Astrocyte (in vitro differentiated cells and primary cell): ENCODE results near the gene MESP1. TPM values are rescaled to one million over a fixed set of nuclear protein-coding genes. Genes with fewer than 3 reads are reported as not detected.

Experiments used
- DNase-seq: peaks from one replicate; pipeline ENCODE4 v3.0.0-alpha.2; 2010; ENCODE audit warnings: low read depth
- FAIRE-seq: peaks from 2 replicates; lab custom pipeline; 2011; peaks lifted over from hg19 to GRCh38; lab: Jason Lieb, UNC
- H2AFZ ChIP-seq: 2 replicates; pipeline ENCODE4 v1.6.0; 2012; ENCODE audit warnings: low read depth, low read length, inconsistent platforms
- H3K27ac ChIP-seq: 2 replicates; pipeline ENCODE4 v1.5.1; 2011; ENCODE audit warnings: low read depth, low read length, inconsistent platforms
- H3K27me3 ChIP-seq: 2 replicates; pipeline ENCODE4 v1.6.0; 2011; ENCODE audit warnings: low read length, inconsistent platforms; ENCODE audit not compliant: insufficient read depth
- H3K36me3 ChIP-seq: 2 replicates; pipeline ENCODE4 v1.5.1; 2011; ENCODE audit warnings: low read length, inconsistent platforms; ENCODE audit not compliant: insufficient read depth
- H3K4me1 ChIP-seq: 2 replicates; pipeline ENCODE4 v1.5.1; 2011; ENCODE audit warnings: low read length, inconsistent platforms; ENCODE audit not compliant: insufficient read depth
- H3K4me2 ChIP-seq: 2 replicates; pipeline ENCODE4 v1.6.0; 2012; ENCODE audit warnings: low read length, inconsistent platforms
- H3K4me3 ChIP-seq: 2 replicates; pipeline ENCODE4 v1.5.1; 2011; ENCODE audit warnings: low read depth, mild to moderate bottlenecking, low read length, inconsistent platforms; ENCODE audit not compliant: insufficient read depth
- H3K79me2 ChIP-seq: 2 replicates; pipeline ENCODE4 v1.6.0; 2012; ENCODE audit warnings: mild to moderate bottlenecking, low read length, inconsistent platforms; ENCODE audit not compliant: insufficient read depth
- H3K9ac ChIP-seq: 2 replicates; pipeline ENCODE4 v1.6.0; 2012; ENCODE audit warnings: mild to moderate bottlenecking, low read length, inconsistent platforms
- H3K9me3 ChIP-seq: 2 replicates; pipeline ENCODE4 v1.5.1; 2012; ENCODE audit warnings: low read depth, mild to moderate bottlenecking, low read length, inconsistent platforms; ENCODE audit not compliant: insufficient read depth
- H4K20me1 ChIP-seq: 2 replicates; pipeline ENCODE4 v1.6.0; 2012; ENCODE audit warnings: low read length, inconsistent platforms; ENCODE audit not compliant: insufficient read depth
- H3K27ac Mint-ChIP-seq: one replicate; pipeline ENCODE4 v1.8.0; 2021; ENCODE audit warnings: mild to moderate bottlenecking, mixed read lengths; ENCODE audit not compliant: unreplicated experiment
- H3K27me3 Mint-ChIP-seq: one replicate; pipeline ENCODE4 v1.8.0; 2021; ENCODE audit warnings: low read depth, mixed read lengths; ENCODE audit not compliant: unreplicated experiment
- H3K36me3 Mint-ChIP-seq: one replicate; pipeline ENCODE4 v1.8.0; 2021; ENCODE audit warnings: low read depth, mixed read lengths; ENCODE audit not compliant: unreplicated experiment
- H3K4me1 Mint-ChIP-seq: one replicate; pipeline ENCODE4 v1.8.0; 2021; ENCODE audit warnings: low read depth, mixed read lengths; ENCODE audit not compliant: unreplicated experiment
- H3K4me3 Mint-ChIP-seq: one replicate; pipeline ENCODE4 v1.8.0; 2021; ENCODE audit warnings: mild to moderate bottlenecking, moderate library complexity, mixed read lengths; ENCODE audit not compliant: unreplicated experiment
- H3K9me3 Mint-ChIP-seq: one replicate; pipeline ENCODE4 v1.8.0; 2021; ENCODE audit warnings: mild to moderate bottlenecking, mixed read lengths; ENCODE audit not compliant: unreplicated experiment
- CTCF ChIP-seq: IDR thresholded peaks from 2 replicates; pipeline ENCODE4 v1.5.1; 2011; ENCODE audit warnings: low read depth, mild to moderate bottlenecking, inconsistent platforms, low read length, moderate library complexity; ENCODE audit not compliant: insufficient read depth
- EZH2 ChIP-seq: IDR thresholded peaks from 2 replicates; pipeline ENCODE4 v1.6.1; 2012; ENCODE audit warnings: mild to moderate bottlenecking, low read length, inconsistent platforms; ENCODE audit not compliant: insufficient read depth
- total RNA-seq: library from RNA; stranded (reverse); gene quantifications from 2 replicates; pipeline ENCODE4 v1.2.1, GENCODE V29; 2021

Gene MESP1
- total RNA-seq, 1 donor from 2014 or later, result not detected

- H3K9me3 Mint-ChIP-seq, result no peaks in the 10 kb centered on the region
- DNase-seq (no peak), FAIRE-seq (no peak)
- no peaks in the 10 kb centered on the region for H3K9me3 ChIP-seq
- no peaks in the 10 kb centered on the region for H3K4me1 Mint-ChIP-seq
- H3K36me3 ChIP-seq, result no peaks in the 10 kb centered on the region
- no peak overlapping the region for H3K27ac ChIP-seq
- no peak overlapping the region for H3K4me2 ChIP-seq
- peaks cover 6% of the 10 kb centered on the region for H3K4me1 ChIP-seq
- H3K4me3 Mint-ChIP-seq, result no peak overlapping the region
- H3K27me3 ChIP-seq, result peaks cover 15% of the 10 kb centered on the region
- H2AFZ ChIP-seq, result no peak overlapping the region
- H4K20me1 ChIP-seq, result no peaks in the 10 kb centered on the region
- no peaks in the 10 kb centered on the region for H3K36me3 Mint-ChIP-seq
- no peaks in the 10 kb centered on the region for H3K79me2 ChIP-seq
- TF ChIP-seq EZH2 (no peak), CTCF (no peak)
- peaks cover 47% of the 10 kb centered on the region for H3K27me3 Mint-ChIP-seq
- no peak overlapping the region for H3K9ac ChIP-seq
- H3K27ac Mint-ChIP-seq, result no peak overlapping the region
- no peak overlapping the region for H3K4me3 ChIP-seq
Measured at GRCh38 chr15:89753855-89754254, 2.8 kb upstream of the MESP1 start.

- Histone ChIP-seq H3K79me2 (no peaks in the 10 kb centered on the region), H3K4me2 (peak overlapping the region; percentile 88), H3K36me3 (no peaks in the 10 kb centered on the region), H2AFZ (no peak overlapping the region), H3K9ac (no peak overlapping the region), H3K4me1 (peaks cover 6% of the 10 kb centered on the region), H3K27me3 (peaks cover 33% of the 10 kb centered on the region), H3K9me3 (no peaks in the 10 kb centered on the region), H3K27ac (no peak overlapping the region), H3K4me3 (peak overlapping the region; percentile 62), H4K20me1 (no peaks in the 10 kb centered on the region)
- no peak for DNase-seq
- no peak for FAIRE-seq
- Mint-ChIP-seq H3K27ac (no peak overlapping the region), H3K4me1 (no peaks in the 10 kb centered on the region), H3K27me3 (peaks cover 50% of the 10 kb centered on the region), H3K9me3 (no peaks in the 10 kb centered on the region), H3K4me3 (peak overlapping the region; percentile 34), H3K36me3 (no peaks in the 10 kb centered on the region)
- TF ChIP-seq CTCF (no peak), EZH2 (no peak)
Measured at GRCh38 chr15:89751748-89752147, 699 bp upstream of the MESP1 start.

GRCh38 chr15:89749951-89750559 is 994 bp downstream of the MESP1 start:
- Histone ChIP-seq H3K4me3 (peak overlapping the region; percentile 62), H2AFZ (peak overlapping the region; percentile 88), H3K4me1 (peaks cover 6% of the 10 kb centered on the region), H3K27me3 (peaks cover 40% of the 10 kb centered on the region), H3K36me3 (no peaks in the 10 kb centered on the region), H3K27ac (no peak overlapping the region), H3K4me2 (peak overlapping the region; percentile 88), H3K79me2 (no peaks in the 10 kb centered on the region), H3K9ac (no peak overlapping the region), H3K9me3 (no peaks in the 10 kb centered on the region), H4K20me1 (no peaks in the 10 kb centered on the region)
- Mint-ChIP-seq H3K36me3 (no peaks in the 10 kb centered on the region), H3K27me3 (peaks cover 45% of the 10 kb centered on the region), H3K4me3 (peak overlapping the region; percentile 69), H3K4me1 (no peaks in the 10 kb centered on the region), H3K9me3 (no peaks in the 10 kb centered on the region), H3K27ac (no peak overlapping the region)
- no peak for TF ChIP-seq CTCF
- peak; percentile 55 for TF ChIP-seq EZH2
- DNase-seq, result no peak
- no peak for FAIRE-seq
